ENCODE measurements around the gene CYBRD1. TPM values are rescaled to one million over a fixed set of nuclear protein-coding genes. Genes with fewer than 3 reads are reported as not detected.

CYBRD1 gene
- total and polyA plus RNA-seq, 2 donors (not counting 1 experiment from before 2014, with no cell fraction given), result 227 to 250 TPM

DNA sequence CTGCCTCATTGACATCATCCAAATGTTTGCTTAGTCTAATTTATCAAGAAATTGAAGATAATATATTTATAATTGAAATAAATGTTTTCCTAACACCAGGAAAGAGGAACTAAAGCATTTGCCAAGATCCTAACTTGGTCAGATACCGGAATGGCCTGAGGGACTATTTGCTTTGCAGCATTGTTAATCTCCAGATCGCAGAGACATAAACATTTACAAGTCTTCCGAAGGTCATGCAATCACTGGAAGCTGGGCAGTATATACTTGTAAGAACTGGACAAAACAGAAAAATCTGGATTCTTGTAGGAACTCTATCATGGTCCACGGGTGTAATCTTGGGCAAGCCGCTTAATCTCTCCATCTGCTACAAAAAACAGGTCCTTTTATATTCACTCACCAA, 42.2 kb downstream of the CYBRD1 start:
- no peak overlapping the region for H2AFZ ChIP-seq (ENCODE audit: low read length)
- no peaks in the 10 kb centered on the region for H3K4me1 ChIP-seq (ENCODE audit: control insufficient read depth, extremely low read depth, insufficient read depth, low read length)
- H3K79me2 ChIP-seq (ENCODE audit: control insufficient read depth, insufficient read depth, low read length), result no peaks in the 10 kb centered on the region
- no peak overlapping the region for H3K4me2 ChIP-seq (ENCODE audit: extremely low read depth, insufficient read depth, low read length)
- DNase-seq (ENCODE audit: low read depth in 2 of 2), result peak in 1 of 2 donors; percentile 18
- no peaks in the 10 kb centered on the region for H3K36me3 ChIP-seq (ENCODE audit: control insufficient read depth, insufficient read depth, low read length)
- H3K27ac ChIP-seq (ENCODE audit: insufficient read depth, low read length), result no peak overlapping the region
- no peaks in the 10 kb centered on the region for H3K9me3 ChIP-seq (ENCODE audit: control insufficient read depth, insufficient read depth, low read depth, low read length)
- H3K27me3 ChIP-seq (ENCODE audit: control insufficient read depth, insufficient read depth, low read length), result no peaks in the 10 kb centered on the region
- no peak overlapping the region for H3K4me3 ChIP-seq (replicated peaks in 1 of 4; ENCODE audit: control extremely low read depth in 1 of 4, insufficient read depth in 1 of 4, low read depth in 3 of 4, low read length in 4 of 4)
- TF ChIP-seq, protein P1, sequence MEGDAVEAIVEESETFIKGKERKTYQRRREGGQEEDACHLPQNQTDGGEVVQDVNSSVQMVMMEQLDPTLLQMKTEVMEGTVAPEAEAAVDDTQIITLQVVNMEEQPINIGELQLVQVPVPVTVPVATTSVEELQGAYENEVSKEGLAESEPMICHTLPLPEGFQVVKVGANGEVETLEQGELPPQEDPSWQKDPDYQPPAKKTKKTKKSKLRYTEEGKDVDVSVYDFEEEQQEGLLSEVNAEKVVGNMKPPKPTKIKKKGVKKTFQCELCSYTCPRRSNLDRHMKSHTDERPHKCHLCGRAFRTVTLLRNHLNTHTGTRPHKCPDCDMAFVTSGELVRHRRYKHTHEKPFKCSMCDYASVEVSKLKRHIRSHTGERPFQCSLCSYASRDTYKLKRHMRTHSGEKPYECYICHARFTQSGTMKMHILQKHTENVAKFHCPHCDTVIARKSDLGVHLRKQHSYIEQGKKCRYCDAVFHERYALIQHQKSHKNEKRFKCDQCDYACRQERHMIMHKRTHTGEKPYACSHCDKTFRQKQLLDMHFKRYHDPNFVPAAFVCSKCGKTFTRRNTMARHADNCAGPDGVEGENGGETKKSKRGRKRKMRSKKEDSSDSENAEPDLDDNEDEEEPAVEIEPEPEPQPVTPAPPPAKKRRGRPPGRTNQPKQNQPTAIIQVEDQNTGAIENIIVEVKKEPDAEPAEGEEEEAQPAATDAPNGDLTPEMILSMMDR (conservative IDR thresholded peaks at IDR 0.05 in 1 of 2, IDR thresholded peaks at IDR 0.05 in 1 of 2; ENCODE audit: low read depth in 1 of 2, low read length in 2 of 2), result no peak
- no peak for TF ChIP-seq EZH2 (IDR thresholded peaks at IDR 0.05; ENCODE audit: low read length, missing control alignments)
- no peaks in the 10 kb centered on the region for H4K20me1 ChIP-seq (ENCODE audit: control insufficient read depth, extremely low read depth, insufficient read depth, low read length)
- H3K9ac ChIP-seq (ENCODE audit: insufficient read depth, low read length), result no peak overlapping the region

DNA sequence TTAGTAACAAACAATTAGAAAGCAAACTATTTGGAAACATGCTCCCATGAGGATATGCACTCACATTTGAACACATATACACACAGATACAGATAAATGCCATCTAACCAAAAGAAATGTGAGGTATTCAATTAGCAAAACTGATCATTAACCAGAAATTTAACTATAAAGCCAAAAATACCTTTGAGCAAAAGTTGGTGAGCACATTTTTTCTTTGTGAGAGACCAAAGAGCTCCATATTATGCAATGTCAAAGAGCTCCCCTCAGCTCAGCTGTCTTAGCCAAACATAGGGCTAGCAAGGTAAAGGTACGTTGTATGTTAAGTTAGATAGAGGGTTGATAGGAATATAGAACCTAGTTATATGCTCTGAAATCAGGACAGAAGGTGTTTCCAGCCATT, 43.8 kb downstream of the CYBRD1 start:
- no peak overlapping the region for H3K27ac ChIP-seq (ENCODE audit: insufficient read depth, low read length)
- H3K4me2 ChIP-seq (ENCODE audit: extremely low read depth, insufficient read depth, low read length), result no peak overlapping the region
- no peak overlapping the region for H2AFZ ChIP-seq (ENCODE audit: low read length)
- no peaks in the 10 kb centered on the region for H3K27me3 ChIP-seq (ENCODE audit: control insufficient read depth, insufficient read depth, low read length)
- H3K4me3 ChIP-seq (replicated peaks in 1 of 4; ENCODE audit: control extremely low read depth in 1 of 4, insufficient read depth in 1 of 4, low read depth in 3 of 4, low read length in 4 of 4), result no peak overlapping the region
- no peaks in the 10 kb centered on the region for H3K36me3 ChIP-seq (ENCODE audit: control insufficient read depth, insufficient read depth, low read length)
- TF ChIP-seq, protein P1 (conservative IDR thresholded peaks at IDR 0.05 in 1 of 2, IDR thresholded peaks at IDR 0.05 in 1 of 2; ENCODE audit: low read depth in 1 of 2, low read length in 2 of 2), result no peak
- no peak for TF ChIP-seq EZH2 (IDR thresholded peaks at IDR 0.05; ENCODE audit: low read length, missing control alignments)
- no peaks in the 10 kb centered on the region for H4K20me1 ChIP-seq (ENCODE audit: control insufficient read depth, extremely low read depth, insufficient read depth, low read length)
- no peaks in the 10 kb centered on the region for H3K9me3 ChIP-seq (ENCODE audit: control insufficient read depth, insufficient read depth, low read depth, low read length)
- no peak overlapping the region for H3K9ac ChIP-seq (ENCODE audit: insufficient read depth, low read length)
- H3K4me1 ChIP-seq (ENCODE audit: control insufficient read depth, extremely low read depth, insufficient read depth, low read length), result no peaks in the 10 kb centered on the region
- peak in 1 of 2 donors; percentile 14 for DNase-seq (ENCODE audit: low read depth in 2 of 2)
- no peaks in the 10 kb centered on the region for H3K79me2 ChIP-seq (ENCODE audit: control insufficient read depth, insufficient read depth, low read length)

DNA sequence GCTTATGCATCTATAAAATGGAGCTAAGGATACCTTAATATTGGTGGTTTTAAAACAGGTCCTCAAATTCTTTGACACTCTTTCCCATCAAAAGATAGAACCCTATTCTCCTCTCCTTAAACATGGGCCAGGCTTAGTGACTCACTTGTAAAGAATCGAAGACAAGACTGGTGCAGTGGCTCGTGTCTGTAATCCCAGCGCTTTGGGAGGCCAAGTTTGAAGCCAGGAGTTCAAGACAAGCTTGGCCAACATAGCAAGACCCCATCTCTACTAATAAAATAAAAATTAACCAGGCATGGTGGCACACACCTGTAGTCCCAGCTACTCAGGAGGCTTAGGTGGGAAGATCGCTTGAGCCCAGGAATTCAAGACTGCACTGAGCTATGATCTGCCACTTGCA, 44.5 kb downstream of the CYBRD1 start:
- TF ChIP-seq, protein P1 (conservative IDR thresholded peaks at IDR 0.05 in 1 of 2, IDR thresholded peaks at IDR 0.05 in 1 of 2; ENCODE audit: low read depth in 1 of 2, low read length in 2 of 2), result no peak
- no peak for TF ChIP-seq EZH2 (IDR thresholded peaks at IDR 0.05; ENCODE audit: low read length, missing control alignments)
- H3K36me3 ChIP-seq (ENCODE audit: control insufficient read depth, insufficient read depth, low read length), result no peaks in the 10 kb centered on the region
- H3K4me3 ChIP-seq (replicated peaks in 1 of 4; ENCODE audit: control extremely low read depth in 1 of 4, insufficient read depth in 1 of 4, low read depth in 3 of 4, low read length in 4 of 4), result no peak overlapping the region
- DNase-seq (ENCODE audit: low read depth in 2 of 2), result no peak
- H3K27ac ChIP-seq (ENCODE audit: insufficient read depth, low read length), result no peak overlapping the region
- H3K9ac ChIP-seq (ENCODE audit: insufficient read depth, low read length), result no peak overlapping the region
- no peaks in the 10 kb centered on the region for H3K4me1 ChIP-seq (ENCODE audit: control insufficient read depth, extremely low read depth, insufficient read depth, low read length)
- H3K9me3 ChIP-seq (ENCODE audit: control insufficient read depth, insufficient read depth, low read depth, low read length), result no peaks in the 10 kb centered on the region
- no peaks in the 10 kb centered on the region for H3K27me3 ChIP-seq (ENCODE audit: control insufficient read depth, insufficient read depth, low read length)
- H4K20me1 ChIP-seq (ENCODE audit: control insufficient read depth, extremely low read depth, insufficient read depth, low read length), result no peaks in the 10 kb centered on the region
- H3K4me2 ChIP-seq (ENCODE audit: extremely low read depth, insufficient read depth, low read length), result no peak overlapping the region
- H3K79me2 ChIP-seq (ENCODE audit: control insufficient read depth, insufficient read depth, low read length), result no peaks in the 10 kb centered on the region
- no peak overlapping the region for H2AFZ ChIP-seq (ENCODE audit: low read length)
